NCI-H2081 treated with DMSO at 0.1 percent for 48 hours (cell line): ENCODE results near the gene P2RY12.

Experiments used
- DNase-seq: peaks from one replicate; lab custom pipeline; 2025; lab: John Stamatoyannopoulos, UW

P2RY12 gene

GRCh38 chr3:151307131-151307530 lies 77.4 kb downstream of the P2RY12 start:
- no peak for DNase-seq

- no peak for DNase-seq
Observed at GRCh38 chr3:151306168-151306810, 78.3 kb downstream of the P2RY12 start.

- DNase-seq: no peak
Observed at GRCh38 chr3:151305775-151306151, 78.8 kb downstream of the P2RY12 start.

- no peak for DNase-seq
Observed at GRCh38 chr3:151305060-151305774, 79.3 kb downstream of the P2RY12 start.

GRCh38 chr3:151303751-151304150 lies 80.8 kb downstream of the P2RY12 start:
- no peak for DNase-seq

- no peak for DNase-seq
Observed at GRCh38 chr3:151301787-151302186, 82.8 kb downstream of the P2RY12 start.

GRCh38 chr3:151300539-151300938 lies 84.0 kb downstream of the P2RY12 start:
- no peak for DNase-seq

- DNase-seq: no peak
Observed at GRCh38 chr3:151299006-151299405, 85.5 kb downstream of the P2RY12 start.

- DNase-seq: no peak
Observed at GRCh38 chr3:151297429-151297828, 87.1 kb downstream of the P2RY12 start.

GRCh38 chr3:151296226-151296625 lies 88.3 kb downstream of the P2RY12 start:
- no peak for DNase-seq

- DNase-seq: no peak
Observed at GRCh38 chr3:151293127-151293526, 91.4 kb downstream of the P2RY12 start.

- no peak for DNase-seq
Observed at GRCh38 chr3:151290673-151291072, 93.9 kb downstream of the P2RY12 start.

- no peak for DNase-seq
Observed at GRCh38 chr3:151289445-151289844, 95.1 kb downstream of the P2RY12 start.
